Ovary (tissue), 9 donors: ENCODE data around the gene MAP2K7. TPM values are rescaled to one million over a fixed set of nuclear protein-coding genes. Genes with fewer than 3 reads are reported as not detected.
A peak's percentile ranks its signal among the peaks of the same experiment; 100 is the strongest.

Source experiments
- DNase-seq, 5 donors: peaks; one replicate each; pipeline ENCODE4 v3.0.0-alpha.2; 2019 to 2020
- H3K27ac ChIP-seq, 2 donors: fragments of 200-600 bp; one replicate each; pipeline versions ENCODE4 v1.5.1 to v1.8.0; 2019 to 2022
- H3K27me3 ChIP-seq: fragments of 200-600 bp; one replicate; pipeline ENCODE4 v1.8.0; 2022
- H3K36me3 ChIP-seq: fragments of 200-600 bp; sonication (generic); one replicate; pipeline ENCODE4 v1.5.1; 2019
- H3K4me1 ChIP-seq: one replicate; pipeline ENCODE4 v1.8.1; 2013; ENCODE audit warnings: mild to moderate bottlenecking, moderate library complexity; ENCODE audit not compliant: insufficient read depth
- H3K4me3 ChIP-seq: fragments of 200-600 bp; sonication (generic); one replicate; pipeline ENCODE4 v1.5.1; 2017
- H3K9me3 ChIP-seq, 2 donors: fragments of 200-600 bp in 1 of 2; sonication (generic) in 1 of 2; one replicate each; pipeline versions ENCODE4 v1.5.1 to v1.8.1; 2013 to 2019; ENCODE audit warnings: mild to moderate bottlenecking in 1 of 2, moderate library complexity in 1 of 2
- CTCF ChIP-seq, 3 donors: fragments of 450-650 bp in 2 of 3; fragments of 200-600 bp in 1 of 3; IDR thresholded peaks; one replicate each; pipeline versions ENCODE4 v1.5.1 to v1.8.0; 2016 to 2022; ENCODE audit warnings: antibody characterized with exemption in 3 of 3, mild to moderate bottlenecking in 1 of 3
- EP300 ChIP-seq: sonication (generic); formaldehyde crosslinking; IDR thresholded peaks from one replicate; pipeline ENCODE4 v1.6.1; 2017; ENCODE audit warnings: antibody characterized with exemption
- POLR2A ChIP-seq: fragments of 450-650 bp; IDR thresholded peaks from one replicate; pipeline ENCODE4 v1.6.1; 2017; ENCODE audit warnings: antibody characterized with exemption, mild to moderate bottlenecking, moderate library complexity
- WGBS, 3 donors: extraction: QIAGEN DNeasy Blood & Tissue Kit in 1 of 3; methylation state at CpG; one replicate each; pipeline versions ENCODE4 v1.1.5 to v1.1.7; 2013 to 2017; 5-methylcytosine and 5-hydroxymethylcytosine counted together
- intact Hi-C, 4 donors: fragments of 100-400 bp; cut with DNase I; formaldehyde crosslinking; loops; one replicate each; pipeline versions ENCODE4 v1.11.0 to v1.15.1; 2022 to 2023
- polyA plus RNA-seq, 2 donors: library from polyadenylated mRNA; stranded (reverse); fragments of 200-250 nt in 1 of 2; fragments of 350-450 nt in 1 of 2; fragmentation: Illumina TruSeq in 1 of 2; extraction: RNeasy Lipid Tissue Mini Kit (QIAGEN cat#74804) in 1 of 2; gene quantifications; one replicate each; pipeline ENCODE4 v1.2.3, GENCODE V29; 2013 to 2014
- total RNA-seq, 7 donors: library from RNA; depleted of rRNA in 2 of 7; stranded (reverse); fragments of >200 nt in 2 of 7; fragmentation: NEBNext Ultra II Directional in 3 of 7; extraction: Animal tissue kit (Norgen Biotek cat#: 25700) in 3 of 7; gene quantifications; one replicate each; pipeline versions ENCODE4 v1.1.0 to v1.2.4, GENCODE V29; 2016 to 2023
- donor health status: DM: no; HTN: no; CAD: no; lungs with moderate emphysema.
- donor health status: DM: no; HTN: no; CAD: no.
- donor health status: Bipolar disorder and iron deficiency.
- donor health status: DM: yes; HTN: yes; CAD: no.
- donor health status: DM: no; HTN: no; CAD: no.
- donor health status: DM: yes; HTN: yes; CAD: no.

MAP2K7 gene
- total and polyA plus RNA-seq, 9 donors = 6.3 to 35.5 (median 26.3) TPM

GRCh38 chr19:7932276-7932929 lies 28.7 kb downstream of the MAP2K7 start:
- Histone ChIP-seq H3K4me3 (no peak overlapping the region), H3K27me3 (no peaks in the 10 kb centered on the region), H3K36me3 (no peaks in the 10 kb centered on the region), H3K4me1 (peaks cover 15% of the 10 kb centered on the region), H3K9me3 (no peaks in the 10 kb centered on the region), H3K27ac (no peak overlapping the region)
- DNase-seq = peak in 4 of 5 donors; percentile 13 to 37 (median 28)
- intact Hi-C loops = no loop called here
- WGBS, 3 donors = 88 to 90% (median 89%) methylated on average over 29 to 32 of the region's 32 CpGs
- TF ChIP-seq EP300 = no peak
- TF ChIP-seq POLR2A = no peak
- TF ChIP-seq CTCF (IDR thresholded peaks at IDR 0.05) = no peak

GRCh38 chr19:7932930-7933300 lies 29.2 kb downstream of the MAP2K7 start:
- WGBS, 3 donors = 90 to 93% (median 91%) methylated on average over 7 to 10 of the region's 10 CpGs
- peaks cover 10% of the 10 kb centered on the region for H3K4me1 ChIP-seq
- intact Hi-C loops = no loop called here

GRCh38 chr19:7933411-7933810 lies 29.7 kb downstream of the MAP2K7 start:
- intact Hi-C loops = no loop called here
- TF ChIP-seq POLR2A (no peak), CTCF (IDR thresholded peaks at IDR 0.05) (no peak), EP300 (no peak)
- peaks cover 7% of the 10 kb centered on the region for H3K4me1 ChIP-seq
- no peak overlapping the region for H3K4me3 ChIP-seq
- DNase-seq = no peak
- H3K36me3 ChIP-seq = no peaks in the 10 kb centered on the region
- no peak overlapping the region for H3K27ac ChIP-seq
- no peaks in the 10 kb centered on the region for H3K9me3 ChIP-seq
- no peaks in the 10 kb centered on the region for H3K27me3 ChIP-seq
- WGBS, 3 donors = 72 to 88% (median 82%) methylated on average over 13 to 14 of the region's 14 CpGs

More at GRCh38 chr19:7932930-7933300, 29.2 kb downstream of the MAP2K7 start:
- peak in 1 of 5 donors; percentile 37 for DNase-seq
- H3K27ac ChIP-seq = no peak overlapping the region
- H3K27me3 ChIP-seq = no peaks in the 10 kb centered on the region
- TF ChIP-seq EP300 (no peak), CTCF (IDR thresholded peaks at IDR 0.05) (no peak), POLR2A (no peak)
- no peaks in the 10 kb centered on the region for H3K9me3 ChIP-seq
- H3K4me3 ChIP-seq = no peak overlapping the region
- no peaks in the 10 kb centered on the region for H3K36me3 ChIP-seq

GRCh38 chr19:7933828-7934725 lies 30.4 kb downstream of the MAP2K7 start:
- TF ChIP-seq POLR2A = no peak
- no peak for TF ChIP-seq EP300
- no peak for TF ChIP-seq CTCF (IDR thresholded peaks at IDR 0.05)
- WGBS, 3 donors = 84 to 85% (median 85%) methylated on average over 48 to 55 of the region's 55 CpGs
- Histone ChIP-seq H3K36me3 (no peaks in the 10 kb centered on the region), H3K27me3 (no peaks in the 10 kb centered on the region), H3K9me3 (no peaks in the 10 kb centered on the region), H3K4me3 (no peak overlapping the region), H3K27ac (no peak overlapping the region), H3K4me1 (peaks cover 6% of the 10 kb centered on the region)
- DNase-seq = peak in 1 of 5 donors; percentile 12
- intact Hi-C loops = no loop called here
